HL-60 (cell line): ENCODE results near the gene NARS2.

Experiments used
- DNase-seq, 2 experiments: peaks; one replicate each; pipeline ENCODE4 v3.0.0-alpha.2; 2010 to 2020; ENCODE audit warnings: low read depth in 1 of 2, low spot score in 1 of 2
- H3K27ac ChIP-seq: fragments of 250-450 bp; sonication (Bioruptor Pico); replicated peaks from 2 replicates; pipeline ENCODE4 v1.5.1; 2020; ENCODE audit warnings: mild to moderate bottlenecking, moderate library complexity
- H3K27me3 ChIP-seq: fragments of 250-450 bp; sonication (Bioruptor Pico); 2 replicates; pipeline ENCODE4 v1.5.1; 2021; ENCODE audit warnings: mild to moderate bottlenecking, moderate library complexity; ENCODE audit not compliant: insufficient read depth, poor library complexity, severe bottlenecking
- H3K4me3 ChIP-seq: replicated peaks from 2 replicates; pipeline ENCODE4 v1.5.1; 2011; ENCODE audit warnings: mild to moderate bottlenecking, control low read depth, low read length; ENCODE audit not compliant: insufficient read depth
- CTCF ChIP-seq: IDR thresholded peaks from one replicate; pipeline ENCODE4 v1.5.1; 2011; ENCODE audit warnings: low read length, control low read depth, inconsistent platforms; ENCODE audit not compliant: insufficient read depth
- GABPA ChIP-seq: IDR thresholded peaks from 2 replicates; pipeline ENCODE4 v1.6.1; 2012; ENCODE audit warnings: low read depth
- POLR2AphosphoS5 ChIP-seq: IDR thresholded peaks from 2 replicates; pipeline ENCODE4 v1.6.1; 2012; ENCODE audit warnings: low read depth
- REST ChIP-seq: IDR thresholded peaks from 2 replicates; pipeline ENCODE4 v1.6.1; 2012; ENCODE audit warnings: low read depth; ENCODE audit not compliant: insufficient replicate concordance
- SPI1 ChIP-seq: IDR thresholded peaks from 2 replicates; pipeline ENCODE4 v1.6.1; 2012; ENCODE audit warnings: low read depth, mild to moderate bottlenecking, borderline replicate concordance

The NARS2 gene

GRCh38 chr11:78432058-78432515, 142.6 kb downstream of the NARS2 start:
- no peak for DNase-seq
- no peaks in the 10 kb centered on the region for H3K27me3 ChIP-seq
- no peak for TF ChIP-seq CTCF
- TF ChIP-seq POLR2AphosphoS5 = no peak
- no peak for TF ChIP-seq SPI1
- no peak for TF ChIP-seq GABPA
- no peak for TF ChIP-seq REST
- H3K27ac ChIP-seq = no peak overlapping the region
- no peak overlapping the region for H3K4me3 ChIP-seq

- no peak overlapping the region for H3K27ac ChIP-seq
- no peaks in the 10 kb centered on the region for H3K27me3 ChIP-seq
- no peak overlapping the region for H3K4me3 ChIP-seq
- TF ChIP-seq GABPA (no peak), POLR2AphosphoS5 (no peak), REST (no peak), CTCF (no peak), SPI1 (no peak)
- DNase-seq = no peak
These were observed 145.0 kb downstream of the NARS2 start for GRCh38 chr11:78429660-78430059.

- DNase-seq = no peak
- no peaks in the 10 kb centered on the region for H3K27me3 ChIP-seq
- H3K4me3 ChIP-seq = no peak overlapping the region
- TF ChIP-seq CTCF (no peak), GABPA (no peak), SPI1 (no peak), REST (no peak), POLR2AphosphoS5 (no peak)
- H3K27ac ChIP-seq = no peak overlapping the region; the same call in 1 of the 2 replicates
These were observed 145.5 kb downstream of the NARS2 start for GRCh38 chr11:78429209-78429608.
